ENCODE measurements around the gene SRPRB. TPM values are rescaled to one million over a fixed set of nuclear protein-coding genes. Genes with fewer than 3 reads are reported as not detected.

Gene SRPRB
- total RNA-seq, 1 experiment from 2014 or later: 69.9 TPM

DNA sequence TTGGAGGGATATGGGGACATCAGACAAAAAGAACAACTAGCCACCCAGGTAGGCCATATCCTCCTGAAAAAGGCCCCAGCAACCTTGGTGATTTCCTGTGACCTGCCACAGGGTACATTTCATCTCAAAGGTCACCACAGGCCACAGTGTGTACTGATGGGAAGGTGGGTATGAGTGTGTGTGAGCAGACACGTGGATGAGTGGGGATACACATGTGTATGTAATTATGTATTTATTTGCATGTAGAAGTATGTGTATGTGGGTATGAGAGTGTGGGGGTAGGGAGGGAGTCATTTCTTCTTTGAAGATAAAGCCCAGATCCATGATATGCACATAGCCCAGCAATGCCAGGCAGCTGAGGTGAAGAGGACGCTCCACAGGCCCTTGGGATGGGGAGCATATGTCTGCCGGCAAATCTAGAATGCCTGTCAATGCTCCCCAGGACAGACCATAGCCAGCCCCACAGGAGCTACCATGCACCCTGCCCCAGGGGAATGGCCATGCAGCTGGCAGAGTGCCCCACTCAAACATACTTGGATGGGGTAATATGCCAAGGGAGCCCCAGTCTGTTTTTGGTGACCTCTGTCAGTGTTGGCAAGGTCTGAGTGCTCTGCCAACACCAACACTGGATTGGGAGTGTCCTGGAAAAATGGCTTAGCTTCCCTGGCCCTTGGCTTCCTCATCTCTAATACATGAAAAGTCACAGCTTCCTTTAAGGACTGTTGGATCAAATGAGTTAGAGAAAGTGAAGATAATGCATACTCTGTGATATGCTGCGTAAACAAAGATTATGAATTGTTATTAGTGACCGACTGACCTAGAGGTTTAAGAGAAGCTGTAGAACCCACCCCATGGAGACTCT lies 47.7 kb downstream of the SRPRB start:
- Histone ChIP-seq H3K9me3 (replicated peaks) (no peaks in the 10 kb centered on the region), H3K4me1 (replicated peaks) (no peaks in the 10 kb centered on the region), H3K36me3 (no peaks in the 10 kb centered on the region), H3K27me3 (replicated peaks) (no peaks in the 10 kb centered on the region; the same call in 1 of the 2 replicates), H3K4me3 (no peak overlapping the region), H3K27ac (no peak overlapping the region)
- DNase-seq (ENCODE audit: low read depth in 1 of 2, low spot score in 2 of 2): no peak

DNA sequence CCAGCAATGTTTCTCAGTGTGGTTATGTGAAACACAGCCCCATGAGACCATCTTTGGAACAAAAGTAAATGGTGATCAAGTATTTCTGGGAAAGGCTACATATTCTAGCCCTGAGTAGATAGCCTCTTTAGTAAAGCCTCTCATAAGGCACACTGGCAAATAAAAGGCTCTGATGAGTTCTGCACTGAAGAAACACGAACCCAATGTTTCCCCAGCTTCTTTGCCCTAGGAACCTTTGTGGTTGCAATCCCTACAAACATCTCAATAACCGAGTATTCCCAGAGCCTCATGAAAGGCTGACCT lies 48.3 kb downstream of the SRPRB start:
- no peak for DNase-seq (ENCODE audit: low read depth in 1 of 2, low spot score in 2 of 2)
- Histone ChIP-seq H3K4me1 (replicated peaks) (no peaks in the 10 kb centered on the region), H3K4me3 (no peak overlapping the region), H3K9me3 (replicated peaks) (no peaks in the 10 kb centered on the region), H3K27me3 (replicated peaks) (no peaks in the 10 kb centered on the region; the same call in 1 of the 2 replicates), H3K27ac (no peak overlapping the region), H3K36me3 (no peaks in the 10 kb centered on the region)

DNA sequence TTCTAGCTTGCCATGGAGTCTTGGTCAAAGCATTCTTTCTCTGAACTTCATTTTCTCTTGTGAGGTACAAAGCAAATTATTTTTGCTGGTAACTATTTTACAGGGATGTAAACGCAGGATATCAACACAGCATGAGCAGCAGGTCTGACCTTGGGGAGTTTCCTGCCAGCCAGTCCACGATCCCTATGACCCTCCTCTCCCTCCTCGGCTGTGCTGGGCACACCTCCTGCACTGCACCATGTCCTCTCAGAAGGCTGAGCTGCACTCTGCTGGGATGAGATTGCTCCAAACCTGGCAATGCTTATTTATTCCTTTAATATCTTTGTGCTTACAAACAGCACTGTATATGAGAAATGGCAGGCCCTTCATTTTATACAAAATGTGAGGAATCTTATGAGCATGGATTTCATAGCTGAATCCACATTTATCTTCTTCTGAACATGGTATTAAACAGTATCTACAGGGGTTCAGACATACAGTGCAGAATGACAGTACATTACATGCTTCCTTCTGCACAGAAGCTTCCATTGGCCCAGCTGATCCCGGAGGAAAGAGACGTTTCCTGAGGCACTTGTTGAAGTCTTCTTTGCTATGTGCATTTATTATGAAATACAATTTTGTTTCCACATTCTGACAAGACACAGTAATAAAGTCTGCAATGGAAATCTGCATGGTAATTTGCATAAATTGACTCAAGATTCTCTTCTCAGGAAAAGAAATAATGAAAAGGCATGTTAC lies 48.8 kb downstream of the SRPRB start:
- Histone ChIP-seq H3K4me1 (replicated peaks) (no peaks in the 10 kb centered on the region), H3K9me3 (replicated peaks) (no peaks in the 10 kb centered on the region), H3K4me3 (no peak overlapping the region), H3K27ac (no peak overlapping the region), H3K36me3 (no peaks in the 10 kb centered on the region), H3K27me3 (replicated peaks) (no peaks in the 10 kb centered on the region; the same call in 1 of the 2 replicates)
- DNase-seq (ENCODE audit: low read depth in 1 of 2, low spot score in 2 of 2): no peak

DNA sequence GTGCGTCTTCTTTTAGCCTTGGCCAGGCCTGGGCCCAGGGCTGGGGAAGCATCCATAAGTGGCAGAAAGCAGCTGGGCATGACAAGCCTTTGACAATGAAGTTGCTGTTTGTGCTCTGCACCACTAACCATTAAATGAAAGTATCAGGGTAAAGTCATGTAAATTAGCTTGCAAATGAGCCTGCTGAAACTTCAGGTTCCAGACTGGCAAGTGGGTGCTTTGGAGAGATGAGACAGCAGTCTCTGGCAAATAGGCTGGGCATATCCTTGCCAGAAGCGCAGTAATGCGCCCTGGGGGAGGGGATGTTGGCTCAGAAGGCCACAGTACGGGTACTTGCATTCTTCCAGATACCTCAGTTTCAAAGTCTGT lies 49.4 kb downstream of the SRPRB start:
- Histone ChIP-seq H3K9me3 (replicated peaks) (no peaks in the 10 kb centered on the region), H3K36me3 (no peaks in the 10 kb centered on the region), H3K27me3 (replicated peaks) (no peaks in the 10 kb centered on the region), H3K4me1 (replicated peaks) (no peaks in the 10 kb centered on the region), H3K4me3 (no peak overlapping the region), H3K27ac (no peak overlapping the region)
- no peak for DNase-seq (ENCODE audit: low read depth in 1 of 2, low spot score in 2 of 2)

DNA sequence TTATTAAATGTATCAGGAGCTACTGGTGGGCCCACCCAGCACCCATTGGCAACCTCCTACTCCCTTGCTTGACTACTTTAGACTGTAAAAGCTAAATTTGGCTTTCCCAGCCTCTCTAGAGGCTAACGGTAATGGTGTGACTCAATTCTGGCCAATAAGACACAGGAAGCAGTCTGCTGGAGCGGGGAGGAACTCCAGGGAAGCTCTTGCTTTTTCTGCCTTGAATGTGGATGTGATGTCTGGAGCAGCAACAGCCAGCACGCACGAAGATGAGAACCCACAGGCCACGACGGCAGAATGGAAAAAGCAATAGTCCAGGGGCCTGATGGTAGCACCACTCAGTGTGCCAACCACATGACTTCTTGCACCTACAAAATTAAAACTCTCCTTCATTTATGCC lies 50.2 kb downstream of the SRPRB start:
- no peaks in the 10 kb centered on the region for H3K9me3 ChIP-seq (replicated peaks)
- H3K27ac ChIP-seq: no peak overlapping the region
- H3K36me3 ChIP-seq: no peaks in the 10 kb centered on the region
- no peaks in the 10 kb centered on the region for H3K27me3 ChIP-seq (replicated peaks)
- no peaks in the 10 kb centered on the region for H3K4me1 ChIP-seq (replicated peaks)
- DNase-seq (ENCODE audit: low read depth in 1 of 2, low spot score in 2 of 2): no peak
- no peak overlapping the region for H3K4me3 ChIP-seq

DNA sequence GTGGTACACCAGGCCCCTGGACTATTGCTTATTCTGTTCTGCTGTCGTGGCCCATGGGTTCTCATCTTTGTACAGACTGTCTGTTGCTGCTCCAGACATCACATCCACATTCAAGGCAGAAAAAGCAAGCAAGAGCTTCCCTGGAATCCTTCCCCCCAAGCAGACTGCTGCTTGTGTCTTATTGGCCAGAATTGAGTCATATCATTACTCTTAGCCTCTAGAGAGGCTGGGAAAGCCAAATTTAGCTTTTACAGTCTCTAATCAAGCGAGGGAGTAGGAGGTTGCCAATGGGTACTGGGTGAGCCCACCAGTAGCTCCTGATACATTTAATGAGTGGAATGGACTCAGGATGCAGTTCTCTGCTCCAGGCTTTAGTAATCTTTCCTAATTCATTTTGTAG lies 50.7 kb downstream of the SRPRB start:
- no peaks in the 10 kb centered on the region for H3K27me3 ChIP-seq (replicated peaks)
- H3K4me1 ChIP-seq (replicated peaks): no peaks in the 10 kb centered on the region
- H3K4me3 ChIP-seq: no peak overlapping the region
- H3K36me3 ChIP-seq: no peaks in the 10 kb centered on the region
- no peak overlapping the region for H3K27ac ChIP-seq
- DNase-seq (ENCODE audit: low read depth in 1 of 2, low spot score in 2 of 2): no peak
- no peaks in the 10 kb centered on the region for H3K9me3 ChIP-seq (replicated peaks)

DNA sequence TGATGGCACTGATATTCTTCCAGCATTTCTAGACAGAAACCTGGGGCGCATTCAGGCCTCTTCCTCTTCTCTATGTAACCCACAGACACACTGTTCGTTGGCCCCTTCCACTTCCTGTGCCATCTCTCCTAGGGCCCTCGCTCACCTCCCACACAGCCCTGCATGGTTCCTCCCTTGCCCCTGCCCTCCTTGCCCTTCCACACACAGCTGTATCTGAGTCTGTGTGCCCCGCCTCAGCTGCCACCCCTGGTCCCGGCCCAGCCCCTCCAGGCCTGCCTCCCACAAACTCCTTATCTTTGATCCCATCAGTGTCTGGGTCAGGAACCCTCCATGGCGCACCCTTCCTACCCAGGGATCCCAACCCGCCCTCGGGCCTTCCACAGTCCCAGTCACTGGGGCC lies 52.2 kb downstream of the SRPRB start:
- Histone ChIP-seq H3K27me3 (replicated peaks) (no peaks in the 10 kb centered on the region), H3K27ac (no peak overlapping the region), H3K4me1 (replicated peaks) (no peaks in the 10 kb centered on the region), H3K9me3 (replicated peaks) (no peaks in the 10 kb centered on the region), H3K36me3 (no peaks in the 10 kb centered on the region), H3K4me3 (no peak overlapping the region)
- DNase-seq (ENCODE audit: low read depth in 1 of 2, low spot score in 2 of 2): no peak

DNA sequence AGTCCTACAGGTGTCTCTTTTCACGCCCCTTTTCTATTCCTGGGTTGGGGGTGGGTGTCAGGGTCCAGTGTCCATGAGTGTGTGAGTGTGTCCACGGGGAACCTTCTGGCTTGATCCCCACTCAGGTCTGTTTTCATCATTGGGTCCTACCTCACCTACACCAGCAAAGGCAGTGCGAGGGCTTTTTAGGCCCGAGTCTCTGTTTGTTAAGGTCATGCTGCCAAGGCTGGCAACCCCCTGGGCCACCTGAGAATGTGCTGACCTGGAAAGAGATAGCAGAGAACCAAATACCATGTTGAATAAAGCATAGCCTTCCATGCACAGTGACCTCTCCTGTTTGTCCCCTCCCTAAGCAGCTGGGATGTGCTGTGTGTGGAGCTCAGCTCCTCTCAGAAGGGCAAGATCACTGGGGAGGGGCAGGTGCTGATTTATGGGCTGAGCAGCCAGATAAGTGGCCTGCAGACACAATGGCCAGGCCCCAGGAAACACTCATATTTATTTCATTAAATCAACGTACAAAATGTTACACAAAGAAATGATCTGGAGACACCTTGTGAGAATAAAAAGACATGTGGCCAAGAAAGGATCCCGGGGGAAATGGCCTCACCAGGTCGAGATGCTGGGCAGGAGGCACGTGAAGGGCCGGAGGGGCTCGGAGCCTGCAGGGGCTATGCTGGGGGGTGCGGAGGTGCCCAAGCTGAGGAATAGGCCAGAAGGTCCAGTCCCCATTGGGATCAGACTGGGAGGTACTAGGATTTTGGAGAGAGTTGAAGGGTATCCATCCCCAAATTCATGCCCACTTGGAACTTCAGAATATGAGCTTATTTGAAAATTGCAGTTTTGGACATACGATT lies 54.0 kb downstream of the SRPRB start:
- H3K27ac ChIP-seq: no peak overlapping the region
- DNase-seq (ENCODE audit: low read depth in 1 of 2, low spot score in 2 of 2): no peak

DNA sequence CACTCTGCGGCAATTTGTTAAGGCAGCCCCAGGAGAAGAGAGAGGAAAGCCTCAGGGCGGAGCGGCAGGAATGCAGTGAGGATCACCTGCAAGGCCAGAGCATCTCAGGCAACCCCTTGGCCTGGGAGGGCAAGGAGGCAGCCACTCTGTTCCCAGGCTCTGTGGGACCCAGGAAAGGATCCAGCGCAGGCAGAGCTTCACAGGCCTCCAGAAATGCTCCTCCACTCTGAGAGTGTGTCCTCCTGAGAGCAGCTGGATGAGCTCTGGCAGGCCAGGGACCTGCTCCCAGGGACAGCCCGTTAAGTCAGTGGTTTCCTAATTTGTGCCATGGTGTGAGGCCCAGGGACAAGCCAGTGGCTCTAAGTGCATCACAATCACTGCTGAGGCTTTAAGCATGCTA lies 54.9 kb downstream of the SRPRB start:
- DNase-seq (ENCODE audit: low read depth in 1 of 2, low spot score in 2 of 2): no peak
- no peaks in the 10 kb centered on the region for H3K36me3 ChIP-seq

More for the DNA sequence above, 54.0 kb downstream of the SRPRB start:
- Histone ChIP-seq H3K27me3 (replicated peaks) (no peaks in the 10 kb centered on the region), H3K9me3 (replicated peaks) (no peaks in the 10 kb centered on the region), H3K36me3 (no peaks in the 10 kb centered on the region), H3K4me3 (no peak overlapping the region), H3K4me1 (replicated peaks) (no peaks in the 10 kb centered on the region)

DNA sequence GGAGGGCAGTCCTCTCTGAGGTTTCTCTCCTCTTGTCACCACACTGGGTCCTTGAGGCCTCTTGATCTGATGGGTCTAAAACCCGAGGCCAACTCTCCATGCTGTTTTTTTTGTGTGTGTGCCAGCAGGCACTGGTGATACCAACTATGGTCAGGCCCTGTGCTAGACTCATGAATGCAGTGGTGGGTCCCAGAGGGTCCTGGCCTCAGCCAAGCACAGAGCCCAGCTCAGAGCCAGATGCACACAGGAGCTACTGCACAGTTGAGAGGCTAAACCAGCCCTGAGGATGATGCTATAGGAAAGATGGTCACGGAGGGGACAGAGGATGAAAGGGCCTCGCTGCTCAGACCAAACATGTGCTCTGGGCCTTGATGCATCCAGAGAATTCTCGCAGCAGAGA lies 56.5 kb downstream of the SRPRB start:
- H3K27me3 ChIP-seq (replicated peaks): no peaks in the 10 kb centered on the region
- H3K36me3 ChIP-seq: no peaks in the 10 kb centered on the region
- no peak for DNase-seq (ENCODE audit: low read depth in 1 of 2, low spot score in 2 of 2)
- H3K27ac ChIP-seq: no peak overlapping the region
- no peaks in the 10 kb centered on the region for H3K4me1 ChIP-seq (replicated peaks)
- H3K9me3 ChIP-seq (replicated peaks): no peaks in the 10 kb centered on the region
- H3K4me3 ChIP-seq: no peak overlapping the region

More for the DNA sequence above, 54.9 kb downstream of the SRPRB start:
- no peak overlapping the region for H3K27ac ChIP-seq
- no peak overlapping the region for H3K4me3 ChIP-seq
- no peaks in the 10 kb centered on the region for H3K4me1 ChIP-seq (replicated peaks)
- no peaks in the 10 kb centered on the region for H3K9me3 ChIP-seq (replicated peaks)
- H3K27me3 ChIP-seq (replicated peaks): no peaks in the 10 kb centered on the region

DNA sequence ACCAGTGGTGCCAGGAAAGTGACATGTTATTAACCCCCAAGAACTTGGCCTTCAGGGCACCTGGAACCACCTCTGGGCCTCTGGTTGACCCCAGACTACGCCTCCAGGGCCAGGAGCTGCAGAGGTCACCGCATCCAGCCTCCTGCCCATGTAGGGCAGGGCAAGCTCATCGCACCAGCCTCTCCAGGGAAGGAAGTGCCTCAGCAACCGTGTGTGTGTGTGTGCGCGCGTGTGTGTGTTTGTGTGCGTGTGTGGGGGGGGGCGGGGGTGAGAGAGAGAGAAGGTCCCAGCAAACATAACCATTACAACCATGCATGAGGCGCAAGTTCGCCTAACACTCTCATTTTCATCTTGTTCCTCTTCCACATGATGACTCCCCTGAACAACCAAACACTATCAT lies 58.3 kb downstream of the SRPRB start:
- no peaks in the 10 kb centered on the region for H3K4me1 ChIP-seq (replicated peaks)
- no peak overlapping the region for H3K27ac ChIP-seq
- no peaks in the 10 kb centered on the region for H3K9me3 ChIP-seq (replicated peaks)
- H3K27me3 ChIP-seq (replicated peaks): no peaks in the 10 kb centered on the region
- H3K36me3 ChIP-seq: no peaks in the 10 kb centered on the region
- no peak for DNase-seq (ENCODE audit: low read depth in 1 of 2, low spot score in 2 of 2)
- H3K4me3 ChIP-seq: no peak overlapping the region

DNA sequence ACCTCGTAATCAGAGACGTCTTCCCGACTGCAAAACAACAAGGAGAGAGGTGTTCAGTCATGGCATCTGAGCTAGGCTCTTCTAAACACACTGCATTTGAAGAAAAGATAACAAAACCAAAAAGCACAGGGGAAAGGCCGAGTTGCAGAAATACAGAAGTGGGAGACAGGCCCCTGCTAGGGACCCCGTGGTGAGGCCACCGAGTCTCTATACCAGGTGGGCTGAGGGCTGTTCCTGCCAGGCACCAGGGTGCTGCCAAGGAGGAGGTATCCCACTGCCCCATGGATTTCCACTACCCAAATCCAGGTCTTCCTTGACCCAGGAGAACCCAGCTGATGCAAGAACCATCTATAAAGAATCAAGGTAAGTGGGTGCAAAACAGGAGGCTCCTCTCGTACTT lies 59.0 kb downstream of the SRPRB start:
- Histone ChIP-seq H3K27me3 (replicated peaks) (no peaks in the 10 kb centered on the region), H3K9me3 (replicated peaks) (no peaks in the 10 kb centered on the region), H3K4me1 (replicated peaks) (no peaks in the 10 kb centered on the region), H3K36me3 (no peaks in the 10 kb centered on the region), H3K27ac (no peak overlapping the region), H3K4me3 (no peak overlapping the region)
- no peak for DNase-seq (ENCODE audit: low read depth in 1 of 2, low spot score in 2 of 2)

DNA sequence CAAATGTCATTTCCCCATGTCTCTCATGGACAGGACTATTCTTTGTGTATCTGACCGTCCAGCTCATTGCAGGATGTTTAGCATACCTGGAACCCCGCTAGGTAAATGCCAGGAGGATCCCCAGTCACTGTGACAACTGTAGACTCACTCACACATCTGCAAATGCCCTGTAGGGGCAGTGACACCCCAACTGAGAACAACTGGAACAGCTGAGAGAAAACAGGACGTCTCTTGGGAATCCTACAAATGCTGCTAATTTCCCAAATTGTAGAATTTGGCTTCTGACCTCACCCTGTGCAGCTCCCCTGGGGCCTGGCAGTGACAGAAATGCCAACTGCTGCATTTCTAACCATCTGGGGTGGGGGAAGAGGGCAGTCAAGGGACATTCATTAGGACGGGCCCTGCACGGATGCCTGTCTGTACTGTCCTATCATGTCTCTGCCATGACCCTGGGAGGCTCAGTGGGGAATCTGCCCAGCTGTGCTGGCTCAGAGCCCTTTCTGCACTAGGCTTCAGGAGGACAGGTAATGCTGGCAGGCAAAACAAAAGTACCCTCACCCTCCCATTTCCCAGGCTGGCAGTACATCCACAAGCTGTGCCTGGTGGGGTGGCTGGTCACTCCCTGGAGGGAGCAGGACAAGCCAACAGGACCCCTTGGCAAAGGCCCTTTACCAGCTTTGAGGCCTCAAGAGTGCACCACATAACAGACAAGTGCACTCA lies 59.7 kb downstream of the SRPRB start:
- H3K4me1 ChIP-seq (replicated peaks): no peaks in the 10 kb centered on the region
- H3K9me3 ChIP-seq (replicated peaks): no peaks in the 10 kb centered on the region
- H3K36me3 ChIP-seq: no peaks in the 10 kb centered on the region
- H3K27ac ChIP-seq: no peak overlapping the region
- no peaks in the 10 kb centered on the region for H3K27me3 ChIP-seq (replicated peaks)
- no peak overlapping the region for H3K4me3 ChIP-seq
- no peak for DNase-seq (ENCODE audit: low read depth in 1 of 2, low spot score in 2 of 2)
